Breast epithelium (tissue), 4 donors: ENCODE data around the gene FNBP1. TPM values are rescaled to one million over a fixed set of nuclear protein-coding genes. Genes with fewer than 3 reads are reported as not detected.
A peak's percentile ranks its signal among the peaks of the same experiment; 100 is the strongest.

Source experiments
- DNase-seq, 2 donors: peaks; one replicate each; pipeline ENCODE4 v3.0.0-alpha.2; 2019; ENCODE audit warnings: low spot score in 2 of 2
- H3K27ac ChIP-seq, 2 donors: fragments of 200-600 bp; sonication (generic) in 1 of 2; one replicate each; pipeline ENCODE4 v1.5.1; 2016 to 2019; ENCODE audit warnings: mild to moderate bottlenecking in 1 of 2
- H3K27me3 ChIP-seq, 2 donors: fragments of 200-600 bp; sonication (generic) in 1 of 2; one replicate each; pipeline versions ENCODE4 v1.5.1 to v1.6.0; 2017 to 2019; ENCODE audit warnings: control low read depth in 1 of 2, mild to moderate bottlenecking in 1 of 2
- H3K36me3 ChIP-seq: fragments of 200-600 bp; one replicate; pipeline ENCODE4 v1.5.1; 2019
- H3K4me1 ChIP-seq, 2 donors: fragments of 200-600 bp; sonication (generic); one replicate each; pipeline ENCODE4 v1.5.1; 2016 to 2019; ENCODE audit warnings: control low read depth in 1 of 2
- H3K4me3 ChIP-seq, 3 donors: fragments of 200-600 bp; sonication (generic); 1 replicate in 2 of 3; 2 replicates in 1 of 3; pipeline ENCODE4 v1.5.1; 2016 to 2019; ENCODE audit warnings: mild to moderate bottlenecking in 3 of 3, moderate library complexity in 2 of 3
- H3K9me3 ChIP-seq, 2 donors: fragments of 200-600 bp; sonication (generic) in 1 of 2; one replicate each; pipeline ENCODE4 v1.5.1; 2016 to 2019; ENCODE audit warnings: control low read depth in 1 of 2
- POLR2A ChIP-seq: fragments of 450-650 bp; IDR thresholded peaks from one replicate; pipeline ENCODE4 v1.6.1; 2016; ENCODE audit warnings: antibody characterized with exemption, mild to moderate bottlenecking, moderate library complexity
- POLR2AphosphoS5 ChIP-seq, 3 donors: sonication (generic); formaldehyde crosslinking; IDR thresholded peaks; one replicate each; pipeline ENCODE4 v1.6.1; 2017; ENCODE audit warnings: antibody characterized with exemption in 3 of 3
- intact Hi-C: fragments of 100-400 bp; cut with DNase I; formaldehyde crosslinking; loops from one replicate; pipeline ENCODE4 v1.15.1; 2023; ENCODE audit warnings: low total_unique reads
- total RNA-seq, 3 donors: library from RNA; depleted of rRNA; stranded (reverse); fragments of >200 nt; gene quantifications; one replicate each; pipeline ENCODE4 v1.1.0, GENCODE V29; 2016
- TF ChIP-seq, protein P1 (sequence below), 3 donors: fragments of 450-650 bp; IDR thresholded peaks; one replicate each; pipeline ENCODE4 v1.5.1; 2016 to 2017; ENCODE audit warnings: antibody characterized with exemption in 3 of 3, mild to moderate bottlenecking in 3 of 3, moderate library complexity in 3 of 3

The FNBP1 gene
- total RNA-seq, 3 donors from 2014 or later: 31.3 to 49.8 (median 41.9) TPM

DNA sequence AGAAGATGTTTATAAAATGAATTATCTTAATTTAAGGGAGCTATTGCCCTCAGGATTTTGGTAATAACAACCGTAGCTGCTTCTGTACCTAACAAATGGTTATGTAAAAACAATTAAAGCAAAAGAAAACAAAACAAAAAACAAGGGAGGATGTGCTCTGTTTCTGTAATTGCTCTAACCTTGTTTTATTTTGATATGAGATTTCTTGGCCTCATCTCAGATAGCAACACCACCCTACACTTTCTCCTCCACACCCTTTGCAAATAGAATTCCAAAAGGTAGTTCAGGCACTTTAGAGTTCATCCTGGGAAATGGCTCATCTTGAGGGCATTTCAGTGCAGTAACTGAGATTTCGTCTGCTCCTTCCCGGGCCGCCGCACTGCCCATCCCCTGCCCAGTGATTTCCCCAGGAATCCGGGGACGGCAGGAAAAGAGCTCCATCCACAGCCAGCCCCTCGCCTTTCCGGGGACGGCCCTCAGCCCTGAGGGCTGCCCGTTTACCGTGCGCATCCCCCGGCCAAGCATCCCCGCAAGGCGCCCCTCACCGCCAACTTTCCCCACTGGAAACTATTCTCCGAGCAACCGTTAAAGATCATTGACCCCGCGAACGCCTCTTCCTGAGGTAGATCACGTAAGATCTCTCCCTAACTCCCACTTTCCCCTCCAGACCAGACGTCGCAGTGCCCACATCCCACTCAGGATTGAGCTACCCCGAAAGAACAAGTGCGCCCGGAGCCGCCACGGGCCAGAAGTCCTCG is 1.2 kb downstream of the FNBP1 start:
- DNase-seq: no peak
- no peaks in the 10 kb centered on the region for H3K4me1 ChIP-seq
- H3K4me3 ChIP-seq: peak overlapping the region; percentile 87 to 99 (median 92)
- H3K9me3 ChIP-seq: no peaks in the 10 kb centered on the region
- TF ChIP-seq, protein P1, sequence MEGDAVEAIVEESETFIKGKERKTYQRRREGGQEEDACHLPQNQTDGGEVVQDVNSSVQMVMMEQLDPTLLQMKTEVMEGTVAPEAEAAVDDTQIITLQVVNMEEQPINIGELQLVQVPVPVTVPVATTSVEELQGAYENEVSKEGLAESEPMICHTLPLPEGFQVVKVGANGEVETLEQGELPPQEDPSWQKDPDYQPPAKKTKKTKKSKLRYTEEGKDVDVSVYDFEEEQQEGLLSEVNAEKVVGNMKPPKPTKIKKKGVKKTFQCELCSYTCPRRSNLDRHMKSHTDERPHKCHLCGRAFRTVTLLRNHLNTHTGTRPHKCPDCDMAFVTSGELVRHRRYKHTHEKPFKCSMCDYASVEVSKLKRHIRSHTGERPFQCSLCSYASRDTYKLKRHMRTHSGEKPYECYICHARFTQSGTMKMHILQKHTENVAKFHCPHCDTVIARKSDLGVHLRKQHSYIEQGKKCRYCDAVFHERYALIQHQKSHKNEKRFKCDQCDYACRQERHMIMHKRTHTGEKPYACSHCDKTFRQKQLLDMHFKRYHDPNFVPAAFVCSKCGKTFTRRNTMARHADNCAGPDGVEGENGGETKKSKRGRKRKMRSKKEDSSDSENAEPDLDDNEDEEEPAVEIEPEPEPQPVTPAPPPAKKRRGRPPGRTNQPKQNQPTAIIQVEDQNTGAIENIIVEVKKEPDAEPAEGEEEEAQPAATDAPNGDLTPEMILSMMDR (IDR thresholded peaks at IDR 0.05): no peak
- TF ChIP-seq POLR2A (no peak), POLR2AphosphoS5 (IDR thresholded peaks at IDR 0.05) (no peak)
- peak overlapping the region; percentile 94 to 95 for H3K27ac ChIP-seq
- H3K36me3 ChIP-seq: no peaks in the 10 kb centered on the region
- no peaks in the 10 kb centered on the region for H3K27me3 ChIP-seq
- intact Hi-C loops: loop anchor here (10.0 kb wide), 1 partner anchor 157 kb away; no protein-coding TSS in a partner anchor

DNA sequence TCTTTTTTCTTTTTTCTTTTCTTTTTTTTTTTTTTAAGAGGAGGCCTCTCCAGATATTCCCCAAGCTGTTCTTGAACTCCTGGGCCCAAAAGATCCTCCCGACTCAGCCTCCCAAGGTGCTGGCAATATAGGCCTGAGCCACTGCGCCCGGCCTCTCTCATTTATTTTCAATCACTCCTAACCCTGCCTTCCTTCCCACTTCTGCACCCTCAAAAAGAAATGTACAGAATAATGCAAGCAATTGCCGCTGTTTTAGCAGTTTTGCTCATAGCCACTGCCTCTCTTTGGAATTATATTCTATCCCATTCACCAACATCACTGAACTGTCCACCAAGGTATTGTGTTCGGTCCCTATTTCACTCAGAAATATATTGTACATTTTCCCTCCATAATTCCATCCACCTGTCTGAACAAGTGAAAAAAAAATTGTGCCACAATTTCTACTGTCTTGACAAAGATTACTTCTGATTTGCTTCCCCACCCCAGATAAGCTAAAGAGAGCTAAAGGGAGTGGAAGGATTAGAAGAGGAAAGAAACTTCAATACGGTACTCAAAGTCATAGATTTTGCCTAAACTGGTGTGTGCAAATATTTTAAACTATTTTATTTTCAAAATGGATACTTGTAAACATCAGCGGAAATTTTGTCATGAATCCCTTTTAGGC is 1.9 kb downstream of the FNBP1 start:
- intact Hi-C loops: loop anchor here (10.0 kb wide), 1 partner anchor 156 kb away; no protein-coding TSS in a partner anchor
- no peaks in the 10 kb centered on the region for H3K36me3 ChIP-seq
- no peak for DNase-seq

DNA sequence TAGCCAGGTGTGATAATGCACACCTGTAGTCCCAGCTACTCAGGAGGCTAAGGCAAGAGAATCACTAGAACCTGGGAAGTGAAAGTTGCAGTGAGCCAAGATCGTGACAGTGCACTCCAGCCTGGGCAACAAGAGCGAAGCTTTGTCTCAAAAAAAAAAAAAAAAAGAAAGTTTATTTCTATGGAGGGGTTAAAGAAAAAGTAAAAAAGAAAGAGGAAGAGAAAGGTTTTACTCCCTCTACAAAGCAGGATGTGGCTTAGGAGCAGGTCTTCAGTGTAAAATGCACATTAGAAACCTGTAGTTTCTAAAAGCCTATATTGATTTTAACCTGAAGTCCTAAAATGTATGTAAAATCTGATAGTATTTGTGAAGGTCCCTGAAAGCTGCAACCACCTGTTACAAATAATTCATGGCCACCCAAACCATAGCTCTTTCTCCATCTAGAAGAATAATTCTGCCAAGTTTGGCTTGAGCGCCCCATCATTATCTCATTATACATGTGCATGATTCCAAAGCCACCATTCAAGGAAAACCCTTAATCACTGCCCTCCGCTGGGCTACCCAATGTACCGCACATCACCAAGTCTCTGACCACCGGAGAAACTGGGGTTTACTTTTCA is 3.4 kb downstream of the FNBP1 start:
- DNase-seq: no peak
- Histone ChIP-seq H3K36me3 (no peaks in the 10 kb centered on the region), H3K27ac (peak overlapping the region in 1 of 2 donors; percentile 3), H3K4me3 (peak overlapping the region in 1 of 3 donors; percentile 7), H3K9me3 (no peaks in the 10 kb centered on the region), H3K4me1 (no peaks in the 10 kb centered on the region), H3K27me3 (no peaks in the 10 kb centered on the region)
- TF ChIP-seq POLR2AphosphoS5 (IDR thresholded peaks at IDR 0.05) (no peak), POLR2A (no peak)
- TF ChIP-seq, protein P1 (IDR thresholded peaks at IDR 0.05): no peak
- intact Hi-C loops: loop anchor here (10.0 kb wide), 1 partner anchor 155 kb away; no protein-coding TSS in a partner anchor

More for the DNA sequence above, 1.9 kb downstream of the FNBP1 start:
- Histone ChIP-seq H3K9me3 (no peaks in the 10 kb centered on the region), H3K4me3 (peak overlapping the region; percentile 87 to 99 (median 92)), H3K4me1 (no peaks in the 10 kb centered on the region), H3K27ac (peak overlapping the region; percentile 94 to 95), H3K27me3 (no peaks in the 10 kb centered on the region)
- no peak for TF ChIP-seq POLR2A
- no peak for TF ChIP-seq POLR2AphosphoS5 (IDR thresholded peaks at IDR 0.05)
- TF ChIP-seq, protein P1 (IDR thresholded peaks at IDR 0.05): no peak

DNA sequence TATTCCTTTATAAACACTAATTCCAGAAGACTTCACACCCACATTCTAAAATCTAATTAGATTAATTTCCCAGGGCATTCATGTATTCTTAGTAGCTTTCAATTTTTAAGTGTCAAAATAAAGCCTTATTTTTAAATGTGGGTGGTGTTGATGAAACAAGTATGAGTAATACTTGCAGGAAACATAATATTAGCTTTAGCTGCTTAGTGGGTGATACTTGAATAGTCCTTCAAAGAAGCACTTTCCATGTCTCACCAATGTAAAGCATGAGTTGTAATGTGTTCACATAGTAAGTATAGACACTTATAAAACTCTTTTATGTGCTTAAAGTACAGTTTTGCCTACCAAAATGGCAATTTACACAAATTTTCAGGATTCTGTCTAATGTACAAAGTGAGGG is 6.9 kb downstream of the FNBP1 start:
- TF ChIP-seq, protein P1 (IDR thresholded peaks at IDR 0.05): no peak
- TF ChIP-seq POLR2AphosphoS5 (IDR thresholded peaks at IDR 0.05) (no peak), POLR2A (no peak)
- no peaks in the 10 kb centered on the region for H3K36me3 ChIP-seq
- no peaks in the 10 kb centered on the region for H3K9me3 ChIP-seq
- intact Hi-C loops: no loop called here
- no peaks in the 10 kb centered on the region for H3K27me3 ChIP-seq
- no peaks in the 10 kb centered on the region for H3K4me1 ChIP-seq
- peak overlapping the region in 1 of 2 donors; percentile 14 for H3K27ac ChIP-seq
- H3K4me3 ChIP-seq: no peak overlapping the region
- DNase-seq: no peak
